ENCODE results near the gene USP32.

DNA sequence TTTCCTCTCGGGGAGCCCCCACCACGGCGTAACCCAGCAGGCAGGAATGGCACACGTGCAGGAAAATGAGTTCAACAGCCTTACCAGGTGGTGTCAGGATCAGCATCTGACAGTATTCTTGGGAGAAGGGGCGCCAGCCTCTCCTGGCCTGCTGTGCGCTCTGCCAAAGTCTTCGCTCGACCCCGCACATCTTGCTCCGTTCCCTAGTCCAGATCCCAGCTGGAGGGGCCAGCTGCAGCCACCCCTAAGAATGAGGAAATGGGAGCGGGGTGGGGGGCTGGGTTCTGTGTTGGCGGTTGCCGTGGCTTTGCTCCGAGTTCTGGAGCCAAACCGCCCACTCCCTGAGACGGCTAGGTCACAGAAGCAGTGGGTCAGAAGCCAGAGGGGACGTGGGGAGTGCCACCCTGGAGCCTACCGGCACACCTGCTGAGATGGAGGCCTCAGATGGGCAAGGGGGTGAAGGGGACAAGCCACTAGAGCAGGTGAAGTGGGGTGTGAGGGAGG, 30.3 kb upstream of the USP32 start, which contains the start of gene CHCT1:
- no peak for TF ChIP-seq EZH2phosphoT487 (IDR thresholded peaks at IDR 0.05; ENCODE audit: borderline replicate concordance)
- TF ChIP-seq, protein P1, sequence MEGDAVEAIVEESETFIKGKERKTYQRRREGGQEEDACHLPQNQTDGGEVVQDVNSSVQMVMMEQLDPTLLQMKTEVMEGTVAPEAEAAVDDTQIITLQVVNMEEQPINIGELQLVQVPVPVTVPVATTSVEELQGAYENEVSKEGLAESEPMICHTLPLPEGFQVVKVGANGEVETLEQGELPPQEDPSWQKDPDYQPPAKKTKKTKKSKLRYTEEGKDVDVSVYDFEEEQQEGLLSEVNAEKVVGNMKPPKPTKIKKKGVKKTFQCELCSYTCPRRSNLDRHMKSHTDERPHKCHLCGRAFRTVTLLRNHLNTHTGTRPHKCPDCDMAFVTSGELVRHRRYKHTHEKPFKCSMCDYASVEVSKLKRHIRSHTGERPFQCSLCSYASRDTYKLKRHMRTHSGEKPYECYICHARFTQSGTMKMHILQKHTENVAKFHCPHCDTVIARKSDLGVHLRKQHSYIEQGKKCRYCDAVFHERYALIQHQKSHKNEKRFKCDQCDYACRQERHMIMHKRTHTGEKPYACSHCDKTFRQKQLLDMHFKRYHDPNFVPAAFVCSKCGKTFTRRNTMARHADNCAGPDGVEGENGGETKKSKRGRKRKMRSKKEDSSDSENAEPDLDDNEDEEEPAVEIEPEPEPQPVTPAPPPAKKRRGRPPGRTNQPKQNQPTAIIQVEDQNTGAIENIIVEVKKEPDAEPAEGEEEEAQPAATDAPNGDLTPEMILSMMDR (conservative IDR thresholded peaks at IDR 0.05; ENCODE audit: low read length) = no peak

Measured in Loucy (cell line).